Epithelial cell of proximal tubule (primary cell): Measurements from ENCODE around the gene CEP128. TPM values are rescaled to one million over a fixed set of nuclear protein-coding genes. Genes with fewer than 3 reads are reported as not detected.

Experiments
- DNase-seq: peaks from one replicate; pipeline ENCODE4 v3.0.0-alpha.2; 2011; ENCODE audit warnings: low read depth
- H3K4me3 ChIP-seq: 2 replicates; pipeline ENCODE4 v1.5.1; 2011; ENCODE audit warnings: low read depth, mild to moderate bottlenecking, low read length
- total RNA-seq: library from RNA; depleted of rRNA; stranded (reverse); fragments of >200 nt; gene quantifications from 2 replicates; pipeline ENCODE4 v1.2.3, GENCODE V29; 2015
- TF ChIP-seq, protein P1 (sequence below): conservative IDR thresholded peaks from 2 replicates; pipeline ENCODE4 v1.5.1; 2012; ENCODE audit warnings: low read depth, mild to moderate bottlenecking, low read length

The CEP128 gene
- total RNA-seq, 1 donor from 2014 or later: 5.2 TPM

DNA sequence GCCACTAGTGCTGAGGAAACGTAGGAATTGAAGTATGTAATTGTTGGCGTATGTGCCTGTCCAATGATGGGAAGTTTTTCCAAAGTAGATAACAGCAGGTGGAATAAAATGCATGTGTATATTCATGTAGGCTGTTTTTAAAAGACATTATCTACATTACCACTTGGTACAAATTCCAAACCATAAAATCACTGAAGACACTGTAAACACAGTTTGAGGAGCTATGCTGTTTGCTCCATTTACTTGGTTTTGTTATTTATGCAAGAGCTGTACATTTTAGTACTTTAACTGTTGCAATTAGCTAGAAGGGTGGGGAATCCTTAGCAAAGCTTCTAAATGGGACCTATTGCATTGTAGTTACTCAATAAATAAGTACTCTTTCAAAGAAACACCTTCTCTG is 455.8 kb downstream of the CEP128 start:
- H3K4me3 ChIP-seq: no peak overlapping the region
- DNase-seq: no peak
- TF ChIP-seq, protein P1, sequence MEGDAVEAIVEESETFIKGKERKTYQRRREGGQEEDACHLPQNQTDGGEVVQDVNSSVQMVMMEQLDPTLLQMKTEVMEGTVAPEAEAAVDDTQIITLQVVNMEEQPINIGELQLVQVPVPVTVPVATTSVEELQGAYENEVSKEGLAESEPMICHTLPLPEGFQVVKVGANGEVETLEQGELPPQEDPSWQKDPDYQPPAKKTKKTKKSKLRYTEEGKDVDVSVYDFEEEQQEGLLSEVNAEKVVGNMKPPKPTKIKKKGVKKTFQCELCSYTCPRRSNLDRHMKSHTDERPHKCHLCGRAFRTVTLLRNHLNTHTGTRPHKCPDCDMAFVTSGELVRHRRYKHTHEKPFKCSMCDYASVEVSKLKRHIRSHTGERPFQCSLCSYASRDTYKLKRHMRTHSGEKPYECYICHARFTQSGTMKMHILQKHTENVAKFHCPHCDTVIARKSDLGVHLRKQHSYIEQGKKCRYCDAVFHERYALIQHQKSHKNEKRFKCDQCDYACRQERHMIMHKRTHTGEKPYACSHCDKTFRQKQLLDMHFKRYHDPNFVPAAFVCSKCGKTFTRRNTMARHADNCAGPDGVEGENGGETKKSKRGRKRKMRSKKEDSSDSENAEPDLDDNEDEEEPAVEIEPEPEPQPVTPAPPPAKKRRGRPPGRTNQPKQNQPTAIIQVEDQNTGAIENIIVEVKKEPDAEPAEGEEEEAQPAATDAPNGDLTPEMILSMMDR: no peak

DNA sequence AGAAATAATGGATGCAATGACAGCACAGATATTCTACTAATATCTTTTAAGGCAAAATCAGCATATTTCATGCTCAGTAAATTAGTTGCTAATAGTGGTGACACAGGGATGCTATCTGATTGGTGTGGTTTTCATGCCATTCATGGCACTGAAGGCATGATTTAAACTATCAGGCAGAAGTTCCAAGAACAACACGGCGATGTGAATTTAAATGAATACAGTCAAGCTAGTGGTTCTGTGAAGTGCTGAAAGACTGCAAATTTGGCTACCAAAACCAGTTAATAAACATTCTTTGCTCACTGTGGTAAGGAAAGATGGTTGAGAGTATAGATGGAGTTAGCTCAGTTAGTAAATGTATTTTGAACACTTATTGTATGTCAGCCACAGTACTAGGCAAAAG is 458.2 kb downstream of the CEP128 start:
- TF ChIP-seq, protein P1: no peak
- DNase-seq: no peak
- H3K4me3 ChIP-seq: no peak overlapping the region

DNA sequence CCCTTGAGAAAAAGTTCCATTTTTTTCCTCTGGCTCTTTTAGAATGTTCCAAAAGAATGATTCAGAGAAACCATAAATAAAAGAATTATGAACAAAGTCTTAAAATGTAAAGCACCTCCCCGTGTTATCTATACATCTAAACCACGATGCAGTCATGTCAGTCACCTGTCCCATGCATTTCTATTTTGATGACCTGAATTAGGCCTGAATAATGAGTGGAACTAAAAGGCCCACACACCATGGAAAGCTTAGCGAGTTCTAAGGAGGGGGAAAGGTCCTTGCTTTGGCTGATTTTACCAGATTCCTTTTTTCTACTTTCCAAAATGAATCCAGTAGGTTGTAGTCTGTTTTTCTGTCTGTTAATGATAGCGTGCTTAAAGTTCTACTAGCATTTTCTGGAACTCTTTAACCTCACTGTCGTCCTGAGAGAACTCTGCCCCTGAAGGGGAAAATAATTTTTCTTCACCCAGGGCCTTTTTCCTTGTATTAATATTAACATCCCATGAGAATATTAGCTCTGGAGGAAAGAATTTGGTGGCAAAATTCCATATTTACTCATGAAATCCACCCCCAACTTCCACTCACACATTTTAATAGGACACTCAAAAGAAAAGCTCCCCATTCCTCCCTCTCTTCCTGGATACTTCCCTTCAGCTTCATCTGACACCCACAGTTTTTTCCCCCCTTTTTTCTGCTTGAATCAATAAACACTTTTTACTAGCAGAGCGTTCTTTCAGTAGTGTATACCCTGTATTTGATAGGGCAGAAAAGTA is 464.0 kb downstream of the CEP128 start:
- TF ChIP-seq, protein P1: no peak
- no peak overlapping the region for H3K4me3 ChIP-seq
- no peak for DNase-seq

DNA sequence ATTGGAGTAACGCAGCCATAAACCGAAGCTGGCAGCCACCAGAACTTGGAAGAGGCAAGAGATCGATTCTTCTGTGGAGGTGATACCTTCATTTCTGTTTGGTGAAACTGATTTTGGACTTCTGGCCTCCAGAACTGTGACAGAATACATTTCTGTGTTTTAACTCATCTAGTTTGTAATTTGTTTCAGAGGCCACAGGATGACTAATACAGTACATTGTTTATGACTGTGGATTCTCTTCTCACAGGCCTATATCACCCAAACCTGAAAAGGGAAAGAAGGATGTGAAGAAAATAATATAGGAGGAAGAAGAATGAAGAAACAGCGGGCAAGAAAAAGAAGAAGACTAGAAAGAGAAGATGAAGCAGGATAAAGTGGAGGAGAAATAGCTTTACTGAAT is 466.5 kb downstream of the CEP128 start:
- TF ChIP-seq, protein P1: no peak
- DNase-seq: no peak

DNA sequence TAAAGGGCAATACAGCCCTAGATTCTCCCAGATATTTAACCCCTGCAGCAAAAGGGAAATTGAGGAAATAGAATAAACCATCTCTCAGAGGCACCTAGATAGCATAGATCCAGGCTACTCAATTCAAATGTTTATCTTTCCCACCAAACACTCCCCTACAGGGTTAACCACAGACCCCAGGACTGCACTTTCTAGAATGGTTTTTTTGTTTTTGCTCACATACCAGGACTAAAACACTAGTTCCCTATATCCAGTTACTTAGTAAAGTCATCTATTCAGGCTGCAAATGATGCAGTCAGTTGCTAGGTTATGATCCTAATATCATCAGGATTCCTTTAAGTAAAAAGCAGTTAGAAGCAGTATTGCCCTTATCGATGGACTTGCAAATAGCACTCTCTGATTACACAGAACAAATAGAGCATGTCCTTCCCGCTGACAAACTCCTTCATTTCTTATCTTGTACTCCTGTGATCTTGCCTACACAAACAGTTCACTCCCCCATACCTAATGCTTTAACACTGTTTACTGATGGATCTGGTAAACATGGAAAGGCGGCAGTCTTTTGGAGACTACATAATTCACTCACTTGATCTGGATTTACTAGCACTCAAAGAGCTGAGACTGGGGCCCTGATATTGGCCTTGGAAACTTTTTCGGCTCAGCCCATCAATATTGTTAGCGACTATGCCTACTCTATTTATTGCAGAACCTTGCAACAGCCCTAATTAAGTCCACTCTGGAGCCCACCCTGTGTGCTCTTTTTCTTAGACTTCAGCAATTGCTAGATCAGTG is 473.0 kb downstream of the CEP128 start:
- no peak overlapping the region for H3K4me3 ChIP-seq
- TF ChIP-seq, protein P1: no peak
- DNase-seq: no peak

More for the DNA sequence above, 466.5 kb downstream of the CEP128 start:
- no peak overlapping the region for H3K4me3 ChIP-seq

DNA sequence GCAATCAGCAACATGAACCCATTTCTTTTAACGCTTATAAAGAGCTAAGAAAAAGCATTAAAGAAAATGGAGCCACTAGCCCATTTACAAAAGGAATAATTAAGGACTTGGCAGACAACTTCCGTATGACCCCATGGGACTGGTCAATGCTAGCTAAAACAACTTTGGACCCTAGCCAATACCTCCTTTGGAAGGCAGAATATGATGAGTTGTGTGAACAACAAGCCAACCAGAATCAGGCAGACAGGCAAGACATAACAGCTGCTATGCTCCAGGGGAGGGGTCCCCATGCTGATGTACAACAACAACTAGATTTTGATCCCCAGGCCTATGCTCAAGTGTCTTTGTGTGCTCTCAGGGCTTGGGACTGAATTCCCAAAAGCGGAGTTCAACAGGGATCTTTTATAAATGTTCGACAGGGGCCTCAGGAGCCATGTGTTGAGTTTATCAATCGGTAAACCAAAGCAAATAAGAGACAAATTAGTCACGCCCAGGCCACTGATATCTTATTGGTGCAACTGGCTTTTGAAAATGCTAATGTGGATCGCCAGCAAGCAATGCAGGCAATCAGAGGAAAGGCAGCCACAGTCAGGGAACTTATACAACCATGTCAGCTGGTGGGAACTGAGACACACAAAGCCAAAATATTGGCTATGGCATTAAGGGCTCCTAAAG is 475.9 kb downstream of the CEP128 start:
- DNase-seq: no peak
- TF ChIP-seq, protein P1: no peak

More for the DNA sequence above, 475.9 kb downstream of the CEP128 start:
- no peak overlapping the region for H3K4me3 ChIP-seq
